GM12874 (cell line): ENCODE measurements around the gene PAEP.

Experiments
- TF ChIP-seq, protein P1 (sequence below): IDR thresholded peaks from 2 replicates; pipeline ENCODE4 v1.5.1; 2011; ENCODE audit warnings: low read depth, mild to moderate bottlenecking, control low read depth, low read length, moderate library complexity; ENCODE audit not compliant: insufficient read depth

Gene PAEP

GRCh38 chr9:135607401-135608293 lies 46.1 kb downstream of the PAEP start:
- TF ChIP-seq, protein P1, sequence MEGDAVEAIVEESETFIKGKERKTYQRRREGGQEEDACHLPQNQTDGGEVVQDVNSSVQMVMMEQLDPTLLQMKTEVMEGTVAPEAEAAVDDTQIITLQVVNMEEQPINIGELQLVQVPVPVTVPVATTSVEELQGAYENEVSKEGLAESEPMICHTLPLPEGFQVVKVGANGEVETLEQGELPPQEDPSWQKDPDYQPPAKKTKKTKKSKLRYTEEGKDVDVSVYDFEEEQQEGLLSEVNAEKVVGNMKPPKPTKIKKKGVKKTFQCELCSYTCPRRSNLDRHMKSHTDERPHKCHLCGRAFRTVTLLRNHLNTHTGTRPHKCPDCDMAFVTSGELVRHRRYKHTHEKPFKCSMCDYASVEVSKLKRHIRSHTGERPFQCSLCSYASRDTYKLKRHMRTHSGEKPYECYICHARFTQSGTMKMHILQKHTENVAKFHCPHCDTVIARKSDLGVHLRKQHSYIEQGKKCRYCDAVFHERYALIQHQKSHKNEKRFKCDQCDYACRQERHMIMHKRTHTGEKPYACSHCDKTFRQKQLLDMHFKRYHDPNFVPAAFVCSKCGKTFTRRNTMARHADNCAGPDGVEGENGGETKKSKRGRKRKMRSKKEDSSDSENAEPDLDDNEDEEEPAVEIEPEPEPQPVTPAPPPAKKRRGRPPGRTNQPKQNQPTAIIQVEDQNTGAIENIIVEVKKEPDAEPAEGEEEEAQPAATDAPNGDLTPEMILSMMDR: no peak

- TF ChIP-seq, protein P1: no peak
These were observed 46.9 kb downstream of the PAEP start for GRCh38 chr9:135608294-135608998.

DNA sequence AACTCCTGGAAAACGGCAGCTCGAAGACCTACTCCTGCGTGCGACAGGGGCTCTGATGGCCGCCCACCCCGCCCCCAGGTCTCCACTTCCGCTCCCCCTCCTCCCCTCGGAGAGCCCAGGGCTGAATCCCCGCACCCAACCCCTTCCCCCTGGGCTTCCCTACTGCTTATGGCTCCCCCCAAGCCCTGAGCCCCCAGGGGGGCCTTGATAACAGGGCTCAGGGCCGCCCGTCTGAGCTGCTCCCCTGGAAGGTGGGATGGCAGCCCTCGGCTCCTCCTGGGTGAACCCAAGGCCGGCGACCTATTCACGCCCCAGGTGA lies 47.4 kb downstream of the PAEP start:
- TF ChIP-seq, protein P1: no peak

DNA sequence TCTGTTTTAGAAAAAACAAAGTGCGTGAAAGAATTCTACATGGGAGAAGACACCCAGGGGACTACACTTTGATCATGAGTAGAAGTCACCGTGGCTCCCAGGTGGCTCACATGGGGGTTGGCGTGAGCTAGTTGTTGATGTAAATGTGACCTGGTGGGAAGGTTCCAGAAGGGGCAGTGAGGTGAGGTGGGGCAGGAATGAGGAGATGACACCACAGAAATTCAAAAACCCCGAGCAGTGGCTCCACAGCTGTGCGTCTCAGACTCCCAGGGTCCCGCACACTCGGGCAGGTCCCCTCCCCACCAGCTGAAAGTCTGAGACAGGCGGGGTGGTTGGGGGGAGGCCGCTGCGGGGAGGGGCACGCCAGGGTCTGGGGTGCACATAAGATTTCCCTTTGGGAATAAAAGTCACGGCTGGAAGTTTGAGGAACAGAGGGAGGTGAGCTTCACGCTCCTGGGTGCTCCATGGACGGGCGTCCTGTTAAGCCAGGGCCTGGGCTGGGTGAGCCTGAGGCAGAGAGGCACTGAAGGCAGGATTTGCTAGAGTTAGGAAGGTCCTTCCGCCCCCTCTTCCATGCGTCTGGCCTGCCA lies 47.9 kb downstream of the PAEP start:
- TF ChIP-seq, protein P1: no peak

DNA sequence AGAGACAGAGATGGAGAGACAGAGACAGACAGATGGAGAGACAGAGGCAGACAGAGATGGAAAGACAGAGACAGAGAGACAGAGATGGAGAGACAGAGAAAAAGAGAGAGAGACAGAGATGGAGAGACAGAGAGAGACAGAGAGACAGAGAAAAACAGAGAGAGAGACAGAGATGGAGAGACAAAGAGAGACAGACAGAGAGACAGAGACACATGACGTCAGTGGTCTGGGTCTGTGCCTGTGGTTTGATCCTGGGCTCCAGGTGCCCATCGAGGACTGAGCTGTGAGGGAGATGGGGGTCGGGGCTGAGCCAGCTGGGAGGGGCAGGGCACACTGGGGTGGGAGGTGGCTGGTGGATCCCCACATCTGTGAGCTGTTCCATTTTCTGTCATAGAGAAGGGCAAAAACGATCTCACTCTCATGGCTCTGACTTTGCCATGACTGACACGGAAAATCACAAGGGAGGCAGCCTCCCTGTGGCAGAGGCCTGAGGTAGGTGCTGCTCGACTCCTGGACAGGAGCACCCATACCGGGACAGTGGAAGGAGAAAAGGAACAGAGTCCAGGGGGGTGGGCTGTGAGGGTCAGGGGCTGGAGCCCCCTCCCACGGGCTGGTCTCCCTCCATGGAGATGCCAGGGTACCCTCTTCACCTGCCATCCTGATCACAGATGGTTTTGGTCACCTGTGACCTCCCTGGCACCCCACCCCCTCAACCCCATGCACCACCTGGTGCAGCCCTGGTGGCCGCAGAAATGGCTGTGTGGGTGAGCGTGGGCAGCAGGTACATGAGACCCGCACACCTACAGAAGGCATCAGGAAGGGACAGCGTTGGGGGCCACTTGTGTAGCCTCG lies 49.0 kb downstream of the PAEP start:
- TF ChIP-seq, protein P1: no peak

GRCh38 chr9:135611142-135611874 lies 49.8 kb downstream of the PAEP start:
- TF ChIP-seq, protein P1: no peak
